ENCODE results near the gene ADAM10. TPM values are rescaled to one million over a fixed set of nuclear protein-coding genes. Genes with fewer than 3 reads are reported as not detected.
A peak's percentile ranks its signal among the peaks of the same experiment; 100 is the strongest.
"Not testable (repeated sequence)": the region's sequence is repeated elsewhere in the genome, so short reads cannot be mapped to it uniquely, and the experiment has no call there.

ADAM10 gene, protein sequence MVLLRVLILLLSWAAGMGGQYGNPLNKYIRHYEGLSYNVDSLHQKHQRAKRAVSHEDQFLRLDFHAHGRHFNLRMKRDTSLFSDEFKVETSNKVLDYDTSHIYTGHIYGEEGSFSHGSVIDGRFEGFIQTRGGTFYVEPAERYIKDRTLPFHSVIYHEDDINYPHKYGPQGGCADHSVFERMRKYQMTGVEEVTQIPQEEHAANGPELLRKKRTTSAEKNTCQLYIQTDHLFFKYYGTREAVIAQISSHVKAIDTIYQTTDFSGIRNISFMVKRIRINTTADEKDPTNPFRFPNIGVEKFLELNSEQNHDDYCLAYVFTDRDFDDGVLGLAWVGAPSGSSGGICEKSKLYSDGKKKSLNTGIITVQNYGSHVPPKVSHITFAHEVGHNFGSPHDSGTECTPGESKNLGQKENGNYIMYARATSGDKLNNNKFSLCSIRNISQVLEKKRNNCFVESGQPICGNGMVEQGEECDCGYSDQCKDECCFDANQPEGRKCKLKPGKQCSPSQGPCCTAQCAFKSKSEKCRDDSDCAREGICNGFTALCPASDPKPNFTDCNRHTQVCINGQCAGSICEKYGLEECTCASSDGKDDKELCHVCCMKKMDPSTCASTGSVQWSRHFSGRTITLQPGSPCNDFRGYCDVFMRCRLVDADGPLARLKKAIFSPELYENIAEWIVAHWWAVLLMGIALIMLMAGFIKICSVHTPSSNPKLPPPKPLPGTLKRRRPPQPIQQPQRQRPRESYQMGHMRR
- 232 and 310 TPM in 2 replicates for total RNA-seq

DNA sequence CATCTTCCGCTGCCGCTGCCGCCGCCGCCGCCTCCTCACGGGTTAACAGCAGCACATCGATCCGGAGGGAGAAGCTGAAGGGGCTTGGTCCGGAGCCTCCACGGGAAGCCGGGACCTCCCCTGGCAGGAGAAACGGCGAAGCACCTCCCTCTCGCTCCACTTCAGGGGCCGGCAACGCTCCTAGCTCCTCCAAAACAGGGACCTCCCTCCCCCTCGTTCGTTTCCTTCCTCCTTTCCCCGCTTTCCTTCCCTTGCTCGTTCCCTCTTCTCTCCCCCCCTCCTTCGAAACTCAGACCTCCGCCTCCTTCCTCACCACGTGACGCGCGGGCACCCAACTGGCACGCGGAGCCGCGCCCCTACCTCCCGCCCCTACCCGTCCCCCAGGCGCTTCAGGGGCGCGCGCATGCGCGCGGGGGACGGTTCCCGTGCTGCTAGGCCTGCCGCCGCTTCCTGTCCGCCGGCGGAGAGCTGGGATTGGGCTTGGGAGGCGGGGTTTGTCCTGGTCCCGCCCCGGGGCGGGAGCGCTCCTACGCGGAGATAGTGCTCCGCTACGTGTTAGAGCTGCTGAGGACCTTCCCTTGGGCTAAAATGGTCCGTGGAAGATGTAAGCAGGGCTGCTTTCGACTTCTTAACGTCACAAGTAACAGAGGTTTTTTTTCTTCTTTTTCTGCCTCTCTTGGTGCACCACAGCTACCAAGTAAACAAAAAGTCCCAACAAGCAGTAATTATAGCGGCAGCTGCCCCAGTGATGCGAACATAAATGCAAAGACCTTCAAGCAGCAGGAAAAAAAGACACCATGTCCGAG lies at the start of gene ADAM10:
TSS of gene ADAM10 (minus strand) at position 176 of the 806 bp plus-strand sequence. CDS start at position 3, 173 bp downstream.
- DNase-seq = peak; percentile 99

DNA sequence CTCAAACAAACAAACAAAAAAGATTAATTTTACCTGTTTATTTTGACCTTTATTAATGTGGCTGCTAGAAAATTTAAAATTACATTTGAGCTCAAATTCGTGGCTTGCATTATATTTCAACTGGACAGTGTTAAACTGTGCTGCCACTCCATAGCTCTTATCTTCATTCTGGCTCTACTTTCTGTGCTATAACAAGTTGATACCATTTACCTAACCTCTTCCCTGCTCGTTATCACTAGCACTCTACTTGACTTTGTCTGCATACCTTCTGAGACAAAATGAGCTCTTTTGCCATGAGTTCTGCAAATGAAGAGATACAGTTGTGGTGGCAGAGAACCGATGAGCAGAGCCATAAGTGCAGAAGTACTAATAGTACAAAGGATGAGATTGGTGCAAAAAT lies 48.0 kb upstream of the ADAM10 start:
- DNase-seq = no peak

DNA sequence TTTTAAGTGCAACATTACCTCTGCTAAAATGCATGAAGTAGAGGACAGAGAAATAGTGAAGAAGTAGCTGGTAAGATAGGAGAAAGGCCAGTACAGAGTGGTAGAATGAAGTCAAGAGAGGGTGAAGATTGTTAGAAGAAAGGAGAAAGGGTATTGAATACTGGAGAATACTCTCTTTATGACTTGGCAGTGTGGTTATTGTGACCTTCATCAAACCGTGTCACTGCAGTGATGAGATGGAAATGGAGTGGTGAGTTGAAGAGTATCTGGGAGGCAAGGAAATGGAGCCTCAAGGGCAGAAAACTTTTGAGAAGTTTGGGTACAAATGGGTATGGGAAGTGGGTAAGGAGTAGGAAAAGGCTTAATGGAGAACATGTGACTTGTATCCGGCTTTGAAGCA lies 46.3 kb upstream of the ADAM10 start:
- DNase-seq = no peak

DNA sequence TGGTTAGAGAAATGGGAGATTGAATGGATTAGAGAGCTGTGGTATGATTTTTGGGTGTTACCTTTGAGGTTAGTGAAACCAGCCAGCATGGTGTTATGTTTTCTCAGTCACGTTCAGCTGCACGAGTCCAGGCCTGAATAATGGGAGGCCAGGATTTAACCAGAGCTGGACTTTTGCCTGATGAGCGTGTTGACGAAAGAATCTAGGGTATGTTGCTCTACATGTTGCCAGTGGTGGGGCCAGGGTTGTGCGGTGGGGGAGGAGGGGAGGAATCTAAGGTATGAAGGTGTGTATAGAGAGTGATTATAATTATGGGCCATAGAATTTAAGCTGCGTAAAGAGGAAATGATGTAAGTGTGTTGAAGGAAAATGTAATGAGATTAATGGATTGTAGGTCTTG lies 44.4 kb upstream of the ADAM10 start:
- no peak for DNase-seq

DNA sequence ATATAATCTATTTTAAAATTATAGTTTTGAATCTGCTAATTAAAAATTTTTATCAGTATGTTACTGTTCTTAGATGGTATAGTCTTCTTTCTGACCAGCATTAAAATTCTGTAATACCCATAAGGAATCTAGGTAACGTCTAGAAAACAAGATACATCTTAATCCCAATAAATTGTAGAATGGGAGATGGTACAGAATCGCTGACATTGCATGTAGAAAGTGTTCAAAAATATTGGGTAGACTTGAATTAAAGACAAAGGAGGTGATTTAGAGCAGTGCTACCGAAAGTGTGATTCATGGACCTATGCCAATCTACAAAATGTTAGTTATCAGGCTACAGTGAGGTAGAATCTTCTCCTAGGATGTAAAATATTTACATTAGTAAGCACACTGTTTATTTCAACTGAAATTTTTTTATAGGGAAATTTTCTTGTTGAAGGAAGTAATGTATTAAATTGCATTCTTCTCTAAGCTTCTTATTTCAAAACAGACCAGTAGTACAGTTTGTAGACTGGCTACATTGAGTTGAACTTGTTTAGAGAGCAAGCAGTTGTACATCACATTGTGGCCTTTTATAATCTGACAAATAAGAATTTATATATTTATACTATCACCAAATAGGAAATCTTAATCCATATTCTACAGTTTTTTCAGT lies 38.7 kb upstream of the ADAM10 start:
- DNase-seq = no peak

DNA sequence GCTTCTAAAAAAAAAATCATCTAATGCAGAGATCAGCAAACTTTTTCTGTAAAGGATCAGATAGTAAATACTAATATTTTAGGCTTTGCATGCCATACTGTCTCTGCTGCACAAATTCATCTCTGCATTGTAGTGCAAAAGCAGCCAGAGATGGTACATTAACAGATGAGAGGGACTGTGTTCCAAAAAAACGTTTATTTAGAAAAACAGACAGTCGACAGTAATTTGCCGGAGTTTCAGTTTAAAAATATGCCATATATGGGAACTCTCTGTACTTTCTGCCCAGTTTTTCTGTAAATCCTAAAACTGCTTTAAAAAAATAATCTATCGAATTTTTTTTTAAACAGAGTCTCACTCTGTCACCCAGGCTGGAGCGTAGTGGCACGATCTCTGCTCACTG lies 35.8 kb upstream of the ADAM10 start:
- DNase-seq = no peak

DNA sequence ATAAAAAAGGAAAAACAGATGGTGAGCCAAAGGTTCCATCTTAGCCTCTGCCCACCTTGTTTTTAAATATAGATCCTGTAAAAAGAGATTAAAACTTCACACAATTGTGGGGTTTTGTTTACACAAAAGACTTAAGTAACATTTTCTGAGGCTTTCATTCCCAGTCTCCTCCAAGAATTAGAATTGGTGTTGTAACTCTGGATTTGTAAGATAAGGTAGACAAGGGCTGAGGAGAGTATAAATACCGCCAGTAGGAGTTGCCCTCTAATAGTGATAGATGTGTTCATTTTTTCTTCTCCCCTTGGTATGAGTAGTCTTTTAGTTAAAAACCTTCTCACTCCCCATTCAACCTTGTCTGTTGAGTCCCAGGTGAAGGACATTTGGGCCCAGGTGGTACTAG lies 30.0 kb upstream of the ADAM10 start:
- DNase-seq = no peak

DNA sequence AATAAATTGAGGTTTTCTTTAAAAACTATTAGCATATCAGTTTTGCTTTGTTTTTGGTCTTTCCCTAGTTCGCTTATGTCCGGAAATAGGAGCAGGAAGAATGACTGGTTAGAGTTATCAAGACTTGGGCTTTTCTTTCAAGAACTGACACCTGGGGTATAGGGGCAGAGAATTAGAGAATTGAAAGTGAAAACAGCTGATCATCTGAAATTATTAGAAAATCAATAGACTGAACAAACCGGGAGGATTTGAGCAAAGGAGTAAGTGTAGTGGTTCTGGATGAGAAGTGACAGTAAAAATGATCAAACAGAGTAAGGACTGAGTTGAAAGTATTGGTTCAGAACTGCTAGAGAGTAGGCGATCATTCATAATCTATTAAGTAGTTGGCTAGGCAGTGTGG lies 27.6 kb upstream of the ADAM10 start:
- no peak for DNase-seq

DNA sequence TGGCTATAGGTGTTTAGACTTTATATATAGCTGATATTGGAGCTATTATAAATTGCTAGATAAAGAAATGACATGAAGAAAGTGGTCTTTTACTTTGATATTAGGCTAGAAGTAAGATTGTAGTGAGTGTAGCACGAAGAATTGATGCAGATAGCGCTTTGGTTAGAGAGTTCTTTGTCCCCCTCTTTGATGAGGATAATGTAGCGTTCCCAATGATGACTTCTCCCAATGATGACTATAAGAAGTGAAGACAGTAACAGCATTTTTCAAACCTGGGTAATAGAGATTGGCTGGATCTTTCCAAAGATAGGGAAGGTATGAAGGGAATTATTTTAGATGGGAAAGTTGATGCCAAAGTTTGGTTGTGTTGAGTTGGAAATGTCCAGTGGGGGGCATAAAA lies 25.9 kb upstream of the ADAM10 start:
- DNase-seq = no peak

DNA sequence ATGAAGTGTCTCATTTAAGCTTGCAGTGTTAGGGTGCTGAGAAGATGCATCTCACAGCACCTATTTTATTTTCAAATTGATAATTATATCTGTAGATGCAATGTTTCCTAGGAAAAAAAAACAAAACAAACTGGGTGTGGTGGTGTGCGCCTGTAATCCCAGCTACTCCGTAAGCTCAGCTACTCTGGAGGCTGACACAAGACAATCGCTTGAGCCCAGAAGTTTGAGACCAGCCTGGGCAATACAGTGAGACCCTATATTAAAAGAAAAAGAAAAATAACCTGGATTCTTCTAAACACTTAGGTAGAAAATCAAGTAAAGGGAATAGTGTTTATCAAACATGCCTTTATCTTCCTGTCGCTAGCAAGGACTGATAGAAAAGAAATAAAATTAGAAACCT lies 23.5 kb upstream of the ADAM10 start:
- DNase-seq = no peak

DNA sequence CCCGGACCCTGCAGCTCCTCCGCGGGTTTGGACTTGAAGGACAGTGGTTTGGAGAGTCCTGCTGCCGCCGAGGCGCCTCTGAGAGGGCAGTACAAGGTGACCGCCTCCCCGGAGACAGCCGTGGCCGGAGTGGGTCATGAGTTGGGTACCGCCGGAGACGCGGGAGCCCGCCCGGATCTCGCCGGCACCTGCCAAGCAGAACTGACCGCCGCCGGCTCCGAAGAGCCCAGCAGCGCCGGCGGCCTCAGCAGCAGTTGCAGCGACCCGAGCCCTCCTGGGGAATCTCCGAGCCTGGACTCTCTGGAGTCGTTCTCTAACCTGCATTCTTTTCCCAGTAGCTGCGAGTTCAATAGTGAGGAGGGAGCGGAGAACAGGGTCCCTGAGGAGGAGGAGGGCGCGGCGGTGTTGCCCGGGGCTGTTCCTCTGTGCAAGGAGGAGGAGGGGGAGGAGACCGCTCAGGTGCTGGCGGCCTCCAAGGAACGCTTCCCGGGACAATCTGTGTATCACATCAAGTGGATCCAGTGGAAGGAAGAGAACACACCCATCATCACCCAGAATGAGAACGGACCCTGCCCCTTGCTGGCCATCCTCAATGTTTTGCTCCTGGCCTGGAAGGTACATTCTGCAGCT lies 22.2 kb upstream of the ADAM10 start:
- no peak for DNase-seq

DNA sequence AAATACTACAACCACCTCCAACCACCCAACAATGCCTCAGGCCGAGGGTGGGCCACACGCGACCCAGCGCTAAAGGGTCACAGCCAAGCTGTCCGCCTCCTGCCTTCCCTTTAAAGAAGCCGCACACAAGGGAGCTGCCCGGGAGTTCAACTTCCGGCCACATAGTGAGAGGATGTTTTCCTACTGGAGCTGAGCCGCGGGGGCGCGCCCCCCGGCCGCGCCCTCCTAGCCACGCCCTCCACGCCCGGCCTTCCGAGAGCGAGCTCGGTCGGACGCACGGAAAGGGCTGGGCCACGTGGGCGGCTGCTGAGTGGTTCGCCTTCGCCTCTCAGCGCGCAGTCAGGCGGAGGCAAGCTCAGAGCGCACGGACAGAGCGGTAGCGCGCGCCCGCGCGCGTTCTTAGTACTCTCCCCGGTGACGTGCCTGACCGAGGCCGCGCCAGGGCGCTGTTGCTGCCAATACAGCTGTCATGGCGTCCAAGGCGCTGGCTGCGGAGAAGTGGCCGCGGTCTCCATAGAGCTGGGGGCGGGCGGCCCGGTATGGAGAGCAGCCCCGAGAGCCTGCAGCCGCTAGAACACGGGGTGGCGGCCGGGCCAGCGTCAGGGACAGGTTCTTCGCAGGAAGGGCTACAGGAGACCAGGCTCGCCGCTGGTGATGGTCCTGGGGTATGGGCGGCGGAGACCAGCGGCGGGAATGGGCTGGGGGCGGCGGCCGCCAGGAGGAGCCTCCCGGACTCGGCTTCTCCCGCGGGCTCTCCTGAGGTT lies 21.5 kb upstream of the ADAM10 start, which contains the start of gene MINDY2:
TSS of gene MINDY2 (plus strand) at position 446 of the 764 bp plus-strand sequence. CDS start at position 540, 94 bp downstream.
- peak; percentile 99 for DNase-seq

DNA sequence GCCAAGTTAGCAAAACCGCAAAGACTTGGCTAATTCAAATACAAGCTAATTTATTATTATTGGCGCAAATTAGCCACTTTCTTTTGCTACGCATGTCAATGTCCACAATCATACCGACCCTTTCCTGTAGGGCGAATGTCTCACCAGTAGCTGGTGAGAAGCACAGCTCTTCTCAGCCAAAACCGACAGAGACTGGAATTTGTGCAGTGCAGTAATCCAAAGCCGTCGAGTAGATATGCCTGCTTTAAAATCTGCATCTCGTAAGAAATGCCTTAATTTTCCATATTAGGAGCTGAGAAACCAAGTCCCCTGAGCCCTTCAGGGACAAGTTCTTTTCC lies 21.0 kb upstream of the ADAM10 start:
- DNase-seq = peak; percentile 70

DNA sequence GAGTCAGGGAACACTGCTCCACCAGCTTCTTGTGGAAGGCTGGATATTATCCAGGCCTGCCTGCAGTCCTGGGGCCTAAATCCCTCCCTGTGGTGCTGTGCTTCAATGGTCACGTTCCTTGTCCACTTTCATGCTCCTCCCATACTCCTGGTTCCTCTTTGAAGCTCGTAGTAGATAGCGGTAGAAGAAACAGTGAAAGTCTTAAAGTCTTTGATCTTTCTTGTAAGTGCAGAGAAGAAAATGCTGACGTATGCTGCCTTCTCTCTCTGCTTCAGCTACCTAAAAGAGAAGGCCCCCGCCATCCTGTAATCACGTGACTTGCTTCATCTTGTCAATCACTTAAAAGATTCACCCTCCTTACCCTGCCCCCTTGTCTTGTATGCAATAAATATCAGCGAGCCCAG lies 19.1 kb upstream of the ADAM10 start:
- DNase-seq = not testable (repeated sequence)

DNA sequence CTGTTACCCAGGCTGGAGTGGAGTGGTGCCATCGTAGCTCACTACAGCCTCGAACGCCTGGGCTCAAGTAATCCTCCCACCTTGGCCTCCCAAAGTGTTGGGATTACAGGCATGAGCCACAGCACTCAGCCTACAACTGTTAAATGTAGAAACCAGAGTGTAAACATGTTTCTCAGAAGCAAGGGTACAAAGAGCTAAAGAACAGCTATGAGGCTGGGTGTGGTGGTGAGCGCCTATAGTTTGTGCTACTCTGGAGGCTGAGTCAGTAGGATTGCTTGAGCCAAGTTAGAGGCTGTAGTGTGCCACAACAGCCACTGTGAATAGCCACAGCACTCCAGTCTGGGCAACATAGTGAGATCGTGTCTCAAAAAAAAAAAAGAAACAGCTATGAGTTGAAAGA lies 16.8 kb upstream of the ADAM10 start:
- no peak for DNase-seq

DNA sequence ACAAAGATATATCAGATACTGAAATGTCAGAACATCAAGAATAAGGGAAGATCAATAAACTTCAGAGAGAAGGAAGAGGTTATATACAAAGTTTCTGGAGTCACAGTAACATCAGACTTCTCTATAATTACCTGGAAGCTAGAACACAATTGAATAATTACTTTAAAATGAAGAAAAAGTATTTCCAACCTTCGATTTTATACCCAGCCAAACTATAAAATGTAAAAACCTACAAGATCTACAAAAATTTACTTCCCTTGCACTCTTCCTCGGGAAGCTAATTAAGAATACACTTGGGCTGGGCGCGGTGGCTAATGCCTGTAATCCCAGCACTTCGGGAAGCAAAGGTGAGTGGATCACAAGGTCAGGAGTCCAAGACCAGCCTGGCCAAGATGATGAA lies 15.0 kb upstream of the ADAM10 start:
- no peak for DNase-seq

DNA sequence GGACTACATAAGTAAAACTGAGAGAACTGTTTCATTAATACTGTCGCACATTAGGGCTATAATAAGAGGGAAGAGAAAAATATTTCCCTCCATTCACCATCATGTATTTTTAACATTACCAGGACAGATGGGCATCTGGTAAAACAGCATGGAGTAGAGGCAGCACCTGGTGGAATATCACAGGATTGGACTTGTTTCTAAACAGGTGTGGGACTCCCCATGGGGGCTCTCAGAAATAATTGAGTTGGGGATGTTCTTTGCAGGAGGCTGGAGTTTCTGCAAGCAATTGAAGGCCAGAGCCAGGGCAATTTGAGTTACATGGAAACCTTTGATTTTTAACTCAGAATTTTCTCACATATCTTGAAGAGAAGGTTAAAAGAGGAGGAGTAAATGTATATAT lies 13.2 kb upstream of the ADAM10 start:
- no peak for DNase-seq

DNA sequence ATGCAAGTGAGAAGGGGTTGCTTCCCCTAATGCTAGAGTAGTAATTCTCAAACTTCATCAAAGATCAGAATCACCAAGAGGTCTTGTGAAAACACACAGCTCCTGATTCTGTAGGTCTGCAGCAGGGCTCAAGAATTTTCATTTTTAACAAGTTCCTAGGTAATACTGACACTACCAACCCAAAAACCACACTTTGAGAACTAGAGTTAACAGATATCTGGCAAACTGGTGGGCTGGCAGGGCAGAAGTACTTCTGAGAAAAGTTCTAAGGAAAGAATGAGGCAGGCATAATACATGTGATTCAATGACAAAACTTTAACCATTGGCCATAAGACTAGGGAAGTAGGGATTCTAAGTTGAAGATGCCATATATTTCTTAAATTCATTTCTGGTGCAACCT lies 12.8 kb upstream of the ADAM10 start:
- DNase-seq = no peak

DNA sequence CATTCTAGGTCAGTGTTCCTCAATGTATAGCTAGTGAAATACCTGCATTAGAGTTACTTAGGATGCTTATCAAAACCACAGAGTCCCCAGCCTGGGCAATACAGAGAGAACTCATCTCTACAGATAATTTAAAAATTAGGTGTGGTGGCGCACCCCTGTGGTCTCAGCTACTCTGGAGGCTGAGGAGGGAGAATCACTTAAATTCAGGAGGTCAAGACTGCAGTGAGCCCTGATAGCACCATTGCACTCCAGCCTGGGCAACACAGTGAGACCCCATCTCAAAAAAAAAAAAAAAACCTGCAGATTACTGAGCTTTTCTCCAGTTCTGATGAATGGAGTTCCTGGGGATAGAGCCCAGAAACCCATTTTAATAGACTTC lies 11.5 kb upstream of the ADAM10 start:
- no peak for DNase-seq

DNA sequence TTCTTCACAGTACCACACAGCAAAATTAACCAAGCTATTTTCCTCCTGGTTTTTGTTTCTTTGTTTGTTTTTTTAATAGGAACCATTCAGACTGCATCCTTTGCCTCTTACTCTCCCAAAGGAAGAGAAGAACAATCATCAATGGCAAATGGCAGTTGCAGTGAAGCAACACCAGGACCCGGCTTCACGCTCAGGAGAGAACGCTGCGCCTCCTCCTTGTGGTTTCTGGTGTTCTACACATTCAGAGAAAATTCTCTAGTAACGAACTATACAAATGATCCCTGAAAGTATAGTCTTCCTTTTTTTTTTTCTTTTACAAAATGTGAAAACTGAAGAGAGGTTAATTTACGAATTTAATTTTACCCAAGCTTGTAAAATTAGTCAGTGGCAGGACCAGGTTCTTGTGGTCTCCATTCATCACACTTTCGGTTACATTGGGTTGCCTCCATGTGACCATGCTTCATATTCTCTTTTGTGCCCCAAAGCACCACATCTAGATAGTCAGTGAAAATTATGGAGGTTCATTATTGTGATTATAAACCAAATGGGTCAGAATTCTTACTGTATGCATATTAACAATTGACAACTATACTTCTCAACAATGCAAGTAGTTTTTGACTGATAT lies 11.0 kb upstream of the ADAM10 start:
- no peak for DNase-seq

DNA sequence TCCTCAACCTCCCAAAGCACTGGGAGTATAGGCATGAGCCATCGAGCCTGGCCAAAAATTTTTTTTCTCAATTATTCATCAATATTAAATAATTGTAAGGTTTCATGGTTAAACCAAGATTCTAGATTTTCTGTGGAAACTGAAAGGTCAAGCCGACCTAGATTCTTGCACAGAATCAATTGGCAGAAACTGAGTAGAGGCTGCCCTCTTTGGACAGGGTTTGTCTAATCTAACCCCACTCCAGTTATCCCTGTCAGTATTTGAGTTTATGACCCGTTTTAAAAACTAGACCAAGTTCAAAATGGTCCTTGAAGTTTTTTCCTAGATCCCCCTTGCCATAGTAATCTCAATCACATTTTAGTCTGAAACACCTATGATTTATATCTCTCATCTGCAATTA lies 8.6 kb upstream of the ADAM10 start:
- peak; percentile 44 for DNase-seq

Measured in dermis blood vessel endothelial cell (primary cell).